Colonic mucosa (tissue), 4 donors: Measurements from ENCODE around the gene DPP10. TPM values are rescaled to one million over a fixed set of nuclear protein-coding genes. Genes with fewer than 3 reads are reported as not detected.
"Not testable (repeated sequence)": the region's sequence is repeated elsewhere in the genome, so short reads cannot be mapped to it uniquely, and the experiment has no call there.

Experiments
- DNase-seq: peaks from one replicate; pipeline ENCODE4 v3.0.0-alpha.2; 2020
- H3K27ac ChIP-seq: fragments of 200-600 bp; one replicate; pipeline ENCODE4 v1.8.0; 2021
- H3K27me3 ChIP-seq: fragments of 200-600 bp; one replicate; pipeline ENCODE4 v1.8.0; 2021
- H3K36me3 ChIP-seq: fragments of 200-600 bp; one replicate; pipeline ENCODE4 v1.8.0; 2021
- H3K4me1 ChIP-seq: fragments of 200-600 bp; one replicate; pipeline ENCODE4 v1.8.0; 2021; ENCODE audit warnings: mild to moderate bottlenecking
- H3K4me3 ChIP-seq: fragments of 200-600 bp; one replicate; pipeline ENCODE4 v1.8.0; 2021
- H3K9ac ChIP-seq, 2 donors: one replicate each; pipeline ENCODE4 v1.7.0; 2013; ENCODE audit warnings: control low read depth in 2 of 2, low read depth in 2 of 2, low read length in 2 of 2
- H3K9me3 ChIP-seq: fragments of 200-600 bp; one replicate; pipeline ENCODE4 v1.8.0; 2021
- intact Hi-C: fragments of 100-400 bp; cut with DNase I; formaldehyde crosslinking; loops from one replicate; pipeline ENCODE4 v1.14.1; 2022
- total RNA-seq, 2 donors: library from RNA; stranded (reverse); fragmentation: NEBNext Ultra II Directional in 1 of 2; extraction: Animal tissue kit (Norgen Biotek cat#: 25700) in 1 of 2; gene quantifications; one replicate each; pipeline ENCODE4 v1.2.1, GENCODE V29; 2021
- TF ChIP-seq, protein P1 (sequence below): fragments of 200-600 bp; IDR thresholded peaks from one replicate; pipeline ENCODE4 v1.8.0; 2022; ENCODE audit warnings: antibody characterized with exemption, mild to moderate bottlenecking
- donor health status: healthy.
- donor health status: DM: no; HTN: no; CAD: no.
- donor health status: DM: no; HTN: no; CAD: no.

Gene DPP10
- total RNA-seq, 2 donors from 2014 or later, result 6.0 to 8.1 TPM

DNA sequence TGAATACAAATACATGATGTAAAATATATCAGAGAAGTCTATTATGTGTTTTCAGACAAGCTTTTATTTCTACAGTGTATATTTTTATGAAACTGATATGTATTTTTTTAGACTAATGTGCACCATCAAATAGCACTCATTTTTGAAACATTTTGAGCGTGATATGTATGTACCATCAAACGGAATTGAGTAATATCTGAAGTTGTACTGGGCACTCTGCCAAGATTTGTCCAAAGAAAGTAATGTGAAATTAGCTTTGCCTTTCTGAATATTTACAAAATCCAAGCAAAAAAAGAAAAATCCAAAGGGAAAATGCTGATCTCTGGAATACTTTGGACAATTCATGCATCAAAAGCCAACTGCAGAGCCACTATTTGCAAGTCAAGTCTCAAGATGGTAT, 972.0 kb downstream of the DPP10 start:
- Histone ChIP-seq H3K27ac (no peak overlapping the region), H3K36me3 (no peaks in the 10 kb centered on the region), H3K4me3 (no peak overlapping the region), H3K27me3 (no peaks in the 10 kb centered on the region), H3K4me1 (no peaks in the 10 kb centered on the region), H3K9ac (no peak overlapping the region), H3K9me3 (no peaks in the 10 kb centered on the region)
- DNase-seq, result no peak
- TF ChIP-seq, protein P1, sequence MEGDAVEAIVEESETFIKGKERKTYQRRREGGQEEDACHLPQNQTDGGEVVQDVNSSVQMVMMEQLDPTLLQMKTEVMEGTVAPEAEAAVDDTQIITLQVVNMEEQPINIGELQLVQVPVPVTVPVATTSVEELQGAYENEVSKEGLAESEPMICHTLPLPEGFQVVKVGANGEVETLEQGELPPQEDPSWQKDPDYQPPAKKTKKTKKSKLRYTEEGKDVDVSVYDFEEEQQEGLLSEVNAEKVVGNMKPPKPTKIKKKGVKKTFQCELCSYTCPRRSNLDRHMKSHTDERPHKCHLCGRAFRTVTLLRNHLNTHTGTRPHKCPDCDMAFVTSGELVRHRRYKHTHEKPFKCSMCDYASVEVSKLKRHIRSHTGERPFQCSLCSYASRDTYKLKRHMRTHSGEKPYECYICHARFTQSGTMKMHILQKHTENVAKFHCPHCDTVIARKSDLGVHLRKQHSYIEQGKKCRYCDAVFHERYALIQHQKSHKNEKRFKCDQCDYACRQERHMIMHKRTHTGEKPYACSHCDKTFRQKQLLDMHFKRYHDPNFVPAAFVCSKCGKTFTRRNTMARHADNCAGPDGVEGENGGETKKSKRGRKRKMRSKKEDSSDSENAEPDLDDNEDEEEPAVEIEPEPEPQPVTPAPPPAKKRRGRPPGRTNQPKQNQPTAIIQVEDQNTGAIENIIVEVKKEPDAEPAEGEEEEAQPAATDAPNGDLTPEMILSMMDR, result no peak
- intact Hi-C loops, result no loop called here

DNA sequence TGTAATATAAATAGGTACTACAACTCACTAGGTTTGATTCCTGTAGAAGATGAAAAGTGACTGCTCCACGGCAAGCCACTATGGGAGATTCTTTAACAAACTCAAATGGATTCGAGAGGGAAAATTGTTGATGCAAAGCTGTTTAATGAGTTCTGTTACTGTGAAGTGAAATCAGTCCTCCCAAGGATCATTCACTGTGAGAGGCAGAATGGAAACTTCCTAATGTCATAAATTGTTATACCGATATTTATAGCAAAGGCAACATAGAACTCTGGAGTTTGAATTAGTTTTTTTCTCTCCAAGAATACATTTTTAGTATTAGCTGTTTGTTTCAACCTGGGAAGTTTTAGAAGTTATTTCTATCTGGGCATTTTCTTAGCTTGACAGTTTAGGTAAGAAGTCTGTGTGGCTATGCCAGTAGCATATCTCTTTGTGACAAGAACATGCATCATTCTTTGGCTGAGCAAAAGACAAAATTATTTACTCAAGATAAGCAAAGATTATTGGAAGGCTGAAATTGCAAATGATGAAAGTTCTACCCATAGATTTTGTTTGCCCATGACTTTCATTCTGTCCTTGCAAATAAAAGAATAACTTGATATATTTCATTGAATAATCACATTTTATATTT, 979.7 kb downstream of the DPP10 start:
- TF ChIP-seq, protein P1, result no peak
- H3K27me3 ChIP-seq, result no peaks in the 10 kb centered on the region
- intact Hi-C loops, result no loop called here

DNA sequence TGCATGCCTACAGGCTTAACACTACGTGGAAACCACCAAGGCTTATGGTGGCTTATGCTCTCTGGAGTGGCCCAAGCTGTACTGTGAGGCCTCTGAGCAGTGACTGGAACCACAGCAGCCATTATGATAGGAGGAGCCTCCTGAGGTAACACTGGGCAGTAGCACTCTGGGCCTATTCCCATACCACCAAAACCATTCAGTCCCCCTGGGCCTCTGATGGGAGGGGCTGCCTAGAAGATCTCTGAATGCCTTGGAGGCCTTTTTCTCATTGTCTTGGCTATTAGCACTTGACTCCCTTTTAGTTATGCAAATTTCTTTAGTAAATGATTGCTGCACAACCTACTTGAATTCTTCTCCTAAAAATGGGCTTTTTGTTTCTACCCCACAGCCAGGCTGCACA, 985.0 kb downstream of the DPP10 start:
- Histone ChIP-seq H3K27me3 (no peaks in the 10 kb centered on the region), H3K36me3 (no peaks in the 10 kb centered on the region)
- intact Hi-C loops, result no loop called here

More for the DNA sequence above, 979.7 kb downstream of the DPP10 start:
- DNase-seq, result no peak
- H3K4me1 ChIP-seq, result no peaks in the 10 kb centered on the region
- H3K4me3 ChIP-seq, result no peak overlapping the region
- no peaks in the 10 kb centered on the region for H3K9me3 ChIP-seq
- H3K36me3 ChIP-seq, result no peaks in the 10 kb centered on the region
- H3K27ac ChIP-seq, result no peak overlapping the region
- no peak overlapping the region for H3K9ac ChIP-seq

DNA sequence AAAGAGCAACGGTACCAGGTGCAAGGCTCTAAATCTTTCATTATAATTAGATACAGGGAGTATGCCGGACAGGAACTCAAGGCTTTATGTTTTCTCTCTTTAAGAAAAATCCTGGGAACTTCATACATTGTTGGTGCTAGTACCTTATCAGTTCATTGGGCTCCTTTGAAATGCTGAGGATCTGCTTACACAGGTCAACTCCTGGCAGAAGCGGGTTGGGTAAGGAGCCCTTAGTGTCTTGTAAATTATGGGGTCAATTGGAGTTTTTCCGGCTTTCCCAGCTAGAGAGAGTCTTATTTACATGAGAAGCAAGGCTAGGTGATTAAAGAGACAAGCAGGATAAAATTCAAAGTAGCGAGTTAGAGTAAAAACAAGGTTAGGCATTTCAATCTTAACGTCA, 998.3 kb downstream of the DPP10 start:
- H3K9ac ChIP-seq, H3K36me3 ChIP-seq, H3K4me3 ChIP-seq, H3K27me3 ChIP-seq, H3K4me1 ChIP-seq, intact Hi-C loops, H3K9me3 ChIP-seq, H3K27ac ChIP-seq, DNase-seq: not testable (repeated sequence)

More for the DNA sequence above, 985.0 kb downstream of the DPP10 start:
- Histone ChIP-seq H3K9me3 (no peaks in the 10 kb centered on the region), H3K4me1 (no peaks in the 10 kb centered on the region), H3K9ac (no peak overlapping the region), H3K27ac (no peak overlapping the region), H3K4me3 (no peak overlapping the region)
- TF ChIP-seq, protein P1, result no peak
- no peak for DNase-seq

DNA sequence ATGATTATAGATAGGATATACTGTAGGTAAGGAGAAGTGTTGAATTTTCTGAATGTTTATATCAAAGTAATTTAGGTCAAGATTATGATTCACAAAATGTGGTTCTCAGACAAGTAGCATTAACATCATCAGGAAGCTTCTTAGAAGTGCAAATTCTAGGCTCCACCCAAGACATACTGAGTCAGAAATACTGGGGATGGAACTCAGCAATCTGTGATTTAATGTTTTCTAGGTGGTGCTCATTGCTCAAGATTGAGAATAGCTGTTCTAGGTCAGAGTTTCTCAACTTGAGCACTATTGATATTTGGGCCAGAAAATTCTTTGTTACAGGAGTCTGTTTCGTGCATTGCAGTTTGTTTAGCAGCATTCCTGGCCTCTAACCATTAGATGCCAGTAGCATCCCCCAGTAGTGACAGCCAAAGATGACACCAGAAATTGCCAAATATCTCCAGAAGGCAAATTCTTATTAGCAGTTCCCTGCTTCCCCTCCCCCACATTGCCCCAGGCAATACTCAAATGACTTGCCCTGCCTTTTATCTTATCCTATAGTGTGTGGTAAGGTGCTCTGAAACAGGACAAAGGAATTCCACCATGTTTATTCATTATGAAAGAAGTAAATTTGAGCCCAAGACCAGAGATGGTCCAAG, 1001.2 kb downstream of the DPP10 start:
- Histone ChIP-seq H3K4me1 (no peaks in the 10 kb centered on the region), H3K9ac (no peak overlapping the region), H3K4me3 (no peak overlapping the region), H3K27ac (no peak overlapping the region), H3K9me3 (no peaks in the 10 kb centered on the region), H3K27me3 (no peaks in the 10 kb centered on the region), H3K36me3 (no peaks in the 10 kb centered on the region)
- TF ChIP-seq, protein P1, result no peak
- intact Hi-C loops, result no loop called here
- DNase-seq, result no peak

DNA sequence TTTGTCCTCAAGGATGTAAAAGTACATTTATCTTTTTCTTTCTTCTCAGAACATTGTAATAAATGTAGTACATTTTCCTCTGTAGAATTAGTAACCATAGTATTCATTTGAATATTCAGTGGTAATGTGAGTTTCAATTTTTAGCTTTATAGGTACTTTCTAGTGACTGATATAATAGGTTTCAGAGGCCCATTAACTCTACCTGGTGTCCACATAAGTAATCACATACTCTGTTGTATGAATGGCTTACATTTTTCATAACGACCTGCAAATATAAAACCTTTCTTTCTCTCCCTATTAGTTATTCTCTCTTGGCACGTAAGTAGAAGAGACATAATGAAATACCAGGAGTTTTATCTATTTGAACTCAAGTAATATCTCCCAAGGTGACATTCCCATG, 1017.6 kb downstream of the DPP10 start:
- Histone ChIP-seq H3K36me3 (no peaks in the 10 kb centered on the region), H3K27ac (no peak overlapping the region), H3K9ac (no peak overlapping the region), H3K4me3 (no peak overlapping the region), H3K4me1 (no peaks in the 10 kb centered on the region), H3K27me3 (no peaks in the 10 kb centered on the region), H3K9me3 (no peaks in the 10 kb centered on the region)
- intact Hi-C loops, result no loop called here
- DNase-seq, result no peak
- TF ChIP-seq, protein P1, result no peak
